Measurements from ENCODE around the gene TTC4. TPM values are rescaled to one million over a fixed set of nuclear protein-coding genes. Genes with fewer than 3 reads are reported as not detected.

The TTC4 gene
- total and polyA plus RNA-seq, 2 of the 4 experiments (the other 2 are of a cell fraction): 21.6 to 27.1 TPM

GRCh38 chr1:54721719-54722118 is 6.1 kb downstream of the TTC4 start (continued):
- TF ChIP-seq, protein P1, sequence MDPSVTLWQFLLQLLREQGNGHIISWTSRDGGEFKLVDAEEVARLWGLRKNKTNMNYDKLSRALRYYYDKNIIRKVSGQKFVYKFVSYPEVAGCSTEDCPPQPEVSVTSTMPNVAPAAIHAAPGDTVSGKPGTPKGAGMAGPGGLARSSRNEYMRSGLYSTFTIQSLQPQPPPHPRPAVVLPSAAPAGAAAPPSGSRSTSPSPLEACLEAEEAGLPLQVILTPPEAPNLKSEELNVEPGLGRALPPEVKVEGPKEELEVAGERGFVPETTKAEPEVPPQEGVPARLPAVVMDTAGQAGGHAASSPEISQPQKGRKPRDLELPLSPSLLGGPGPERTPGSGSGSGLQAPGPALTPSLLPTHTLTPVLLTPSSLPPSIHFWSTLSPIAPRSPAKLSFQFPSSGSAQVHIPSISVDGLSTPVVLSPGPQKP (IDR thresholded peaks at IDR 0.05; ENCODE audit: borderline replicate concordance, low read depth, low read length): no peak
- TF ChIP-seq MXI1 (IDR thresholded peaks at IDR 0.05; ENCODE audit: borderline replicate concordance, low read depth, low read length): no peak

GRCh38 chr1:54723985-54724384 is 8.3 kb downstream of the TTC4 start:
- H3K56ac ChIP-seq (ENCODE audit: extremely low read depth, insufficient read depth, low read length): no peak overlapping the region
- H2BK20ac ChIP-seq (ENCODE audit: low read depth, low read length): no peak overlapping the region
- no peak overlapping the region for H4K91ac ChIP-seq (ENCODE audit: insufficient read depth, low read depth, low read length)
- no peak for DNase-seq
- H3K14ac ChIP-seq (replicated peaks; ENCODE audit: low read depth, low read length): no peak overlapping the region
- no peak overlapping the region for H2AK9ac ChIP-seq (replicated peaks; ENCODE audit: low read depth, low read length, poor library complexity)
- no peak overlapping the region for H3K4me3 ChIP-seq (ENCODE audit: insufficient read depth, low read depth, low read length)
- peaks cover 3% of the 10 kb centered on the region; the same call in 1 of the 2 replicates for H3K9me1 ChIP-seq (ENCODE audit: insufficient read depth, low read length)
- no peak overlapping the region for H2BK5ac ChIP-seq (ENCODE audit: low read depth, low read length, poor library complexity, severe bottlenecking)
- no peak for TF ChIP-seq MXI1 (IDR thresholded peaks at IDR 0.05; ENCODE audit: borderline replicate concordance, low read depth, low read length)
- peaks cover 28% of the 10 kb centered on the region for H3K36me3 ChIP-seq (ENCODE audit: control insufficient read depth, insufficient read depth, low read length)
- no peak overlapping the region for H2BK120ac ChIP-seq (ENCODE audit: low read depth, low read length)
- no peak overlapping the region for H3K9ac ChIP-seq (ENCODE audit: low read depth, low read length)
- intact Hi-C loops (cut with micrococcal nuclease) (no loop called here), in situ Hi-C loops (cut with MboI; ENCODE audit: low sequenced_read_pairs) (no loop called here), dilution Hi-C loops (cut with HindIII; ENCODE audit: low sequenced_read_pairs, unreplicated experiment) (no loop called here)
- H3K4me1 ChIP-seq (ENCODE audit: control insufficient read depth, insufficient read depth, low read length): peaks cover 3% of the 10 kb centered on the region; the same call in 1 of the 2 replicates
- ATAC-seq (ENCODE audit: low read depth): no peak
- H3K4ac ChIP-seq (ENCODE audit: low read depth, low read length): no peak overlapping the region
- H2AK5ac ChIP-seq (ENCODE audit: low read depth, low read length): no peak overlapping the region
- H4K8ac ChIP-seq (ENCODE audit: low read depth in 2 of 2, low read length in 2 of 2): no peak overlapping the region
- H3K18ac ChIP-seq (ENCODE audit: low read depth, low read length): no peak overlapping the region
- POLR2A ChIA-PET (ENCODE audit: unreplicated experiment): no interaction called here
- H3K23ac ChIP-seq (ENCODE audit: low read depth, low read length): no peak overlapping the region
- H3K27ac ChIP-seq (ENCODE audit: insufficient read depth, low read length): no peak overlapping the region
- H2BK15ac ChIP-seq (ENCODE audit: low read depth, low read length): no peak overlapping the region
- no TSS peak for BruUV-seq (replicated peaks)
- H3K4me2 ChIP-seq (ENCODE audit: low read depth, low read length): no peak overlapping the region
- H3K9me3 ChIP-seq (ENCODE audit: control insufficient read depth, insufficient read depth, low read length): peaks cover 6% of the 10 kb centered on the region
- peaks cover 0 to 4% of the 10 kb centered on the region in 2 experiments; a peak in 2 of 4 replicates for H3K79me1 ChIP-seq (ENCODE audit: low read depth in 1 of 2, low read length in 2 of 2)
- no peaks in the 10 kb centered on the region for H3K27me3 ChIP-seq (ENCODE audit: control insufficient read depth, insufficient read depth, low read length)
- CTCF ChIA-PET: no interaction called here
- no peaks in the 10 kb centered on the region for H4K20me1 ChIP-seq (ENCODE audit: insufficient read depth, low read length)
- no peak overlapping the region for H4K5ac ChIP-seq (ENCODE audit: low read depth, low read length)
- no peak overlapping the region for H2AFZ ChIP-seq (replicated peaks; ENCODE audit: low read length, poor library complexity)

Data from IMR-90 (cell line).